GM18873 (cell line): ENCODE results near the gene PTPN18.

ENCODE experiments used
- ATAC-seq: cut with Tn5 transposase; IDR thresholded peaks from one replicate; pipeline ENCODE4 v1.9.1; 2021; ENCODE audit warnings: mild to moderate bottlenecking, moderate library complexity, moderate number of reproducible peaks; ENCODE audit not compliant: unreplicated experiment, low FRiP score

PTPN18 gene

DNA sequence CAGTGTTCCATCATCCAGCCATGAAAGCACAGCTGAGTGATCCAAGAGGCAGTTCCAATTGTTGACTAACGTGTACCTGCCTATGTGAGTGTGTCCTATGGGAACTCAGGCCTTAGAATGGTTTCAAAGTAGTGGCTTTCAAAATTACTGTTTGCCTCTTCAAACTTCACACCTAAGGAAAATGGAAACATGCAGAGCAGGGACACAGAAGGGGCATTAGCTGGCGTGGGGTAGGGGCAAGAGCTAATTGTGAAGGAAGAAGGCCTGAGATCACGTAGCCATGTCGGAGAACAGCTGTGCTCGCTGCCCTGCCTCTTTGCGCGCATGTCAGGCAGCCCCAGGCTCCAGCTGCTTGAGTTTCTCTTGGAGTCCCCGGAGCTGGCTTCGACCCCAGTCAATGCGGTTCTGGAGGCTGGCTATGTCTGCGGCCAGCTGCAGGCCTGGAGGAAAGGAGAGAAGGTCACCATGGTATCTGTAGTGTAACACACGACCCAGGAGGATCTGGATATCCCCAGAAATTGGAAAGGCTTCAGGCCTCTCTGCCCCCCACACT is 17.0 kb upstream of the PTPN18 start:
- no peak for ATAC-seq

- no peak for ATAC-seq
Measured at GRCh38 chr2:130339885-130340745, 15.7 kb upstream of the PTPN18 start.

- ATAC-seq = no peak
Measured at GRCh38 chr2:130341562-130342019, 14.3 kb upstream of the PTPN18 start.

- ATAC-seq = peak; percentile 74
Measured at GRCh38 chr2:130342020-130342532, 13.8 kb upstream of the PTPN18 start.

- peak; percentile 90 for ATAC-seq
Measured at GRCh38 chr2:130342533-130343275, 13.2 kb upstream of the PTPN18 start, which contains the start of gene IMP4. IMP4 (plus strand) TSS chr2:130342897; CDS start chr2:130342933, 36 bp downstream.

GRCh38 chr2:130344578-130344977 is 11.3 kb upstream of the PTPN18 start:
- ATAC-seq = no peak

DNA sequence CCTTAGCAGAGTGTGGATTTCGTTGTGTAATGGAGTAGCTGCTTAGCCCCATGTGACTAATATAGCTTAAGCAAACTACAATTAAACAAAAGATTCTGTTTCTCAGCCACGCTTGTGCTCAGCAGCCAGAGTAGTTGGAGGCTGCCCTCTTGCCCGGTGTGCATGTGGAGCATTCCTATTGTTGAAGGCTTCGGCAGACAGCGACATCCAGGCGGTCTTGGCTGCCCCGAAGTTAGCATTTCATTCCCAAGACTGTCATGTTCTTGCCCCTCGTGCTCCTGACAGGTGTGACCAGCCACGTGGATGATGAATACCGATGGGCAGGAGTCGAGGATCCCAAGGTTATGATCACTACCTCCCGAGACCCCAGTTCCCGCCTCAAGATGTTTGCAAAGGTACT is 10.8 kb upstream of the PTPN18 start:
- no peak for ATAC-seq

- ATAC-seq = no peak
Measured at GRCh38 chr2:130345611-130346010, 10.2 kb upstream of the PTPN18 start.

- ATAC-seq = no peak
Measured at GRCh38 chr2:130346041-130346740, 9.7 kb upstream of the PTPN18 start.

DNA sequence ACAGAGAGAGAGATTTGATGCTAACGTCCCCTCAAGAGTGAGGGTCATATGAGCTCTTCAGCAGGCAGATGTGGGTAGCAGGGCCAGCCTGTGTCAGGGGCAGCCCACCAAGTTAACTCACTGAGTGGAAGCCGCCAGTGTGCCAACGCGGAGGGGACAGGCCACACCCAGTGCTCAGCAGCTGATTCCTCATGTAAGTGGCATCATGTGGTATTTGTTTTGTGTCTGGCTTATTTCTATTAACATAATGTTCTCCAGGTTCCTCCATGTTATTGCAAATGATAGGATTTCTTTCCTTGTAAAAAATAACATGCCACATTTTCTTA is 9.2 kb upstream of the PTPN18 start:
- no peak for ATAC-seq

GRCh38 chr2:130347220-130347925 is 8.5 kb upstream of the PTPN18 start:
- no peak for ATAC-seq

- no peak for ATAC-seq
Measured at GRCh38 chr2:130349174-130349573, 6.7 kb upstream of the PTPN18 start.

- ATAC-seq = no peak
Measured at GRCh38 chr2:130351711-130352110, 4.1 kb upstream of the PTPN18 start.

DNA sequence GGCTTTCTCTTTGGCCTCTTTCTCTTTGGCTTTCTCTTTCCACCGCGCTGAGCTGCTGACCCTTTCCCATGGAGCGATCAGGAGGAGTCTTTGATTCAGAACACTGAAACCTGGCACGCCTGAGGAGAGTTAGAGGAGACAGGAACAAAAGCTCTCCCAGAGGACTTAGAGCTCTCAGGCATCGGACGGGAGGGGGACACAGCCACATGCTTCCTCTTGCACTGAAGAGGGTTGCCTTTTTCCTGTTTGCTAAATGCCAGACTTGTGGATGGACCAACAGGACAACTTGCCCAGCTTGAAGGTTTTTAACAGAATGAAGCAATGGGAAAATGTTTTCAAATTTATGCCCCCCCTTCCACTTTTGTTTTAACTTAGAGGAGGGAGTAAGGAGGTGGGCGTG is 3.6 kb upstream of the PTPN18 start:
- ATAC-seq = no peak

GRCh38 chr2:130353291-130354138 is 2.3 kb upstream of the PTPN18 start:
- ATAC-seq = no peak

DNA sequence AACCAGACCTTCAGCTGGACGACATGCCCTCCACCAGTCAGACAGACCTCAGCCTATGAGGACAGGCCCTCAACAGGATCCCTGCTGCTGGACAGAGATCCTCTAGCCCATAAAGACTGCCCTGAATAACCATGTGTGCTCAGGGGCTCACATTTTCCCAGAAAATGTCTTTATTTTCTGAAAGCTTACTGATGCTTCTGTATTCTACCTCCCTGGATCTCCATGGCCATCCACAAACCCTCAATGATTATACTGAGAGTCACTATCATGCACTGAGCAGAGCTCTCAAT is 1.8 kb upstream of the PTPN18 start:
- ATAC-seq = no peak

DNA sequence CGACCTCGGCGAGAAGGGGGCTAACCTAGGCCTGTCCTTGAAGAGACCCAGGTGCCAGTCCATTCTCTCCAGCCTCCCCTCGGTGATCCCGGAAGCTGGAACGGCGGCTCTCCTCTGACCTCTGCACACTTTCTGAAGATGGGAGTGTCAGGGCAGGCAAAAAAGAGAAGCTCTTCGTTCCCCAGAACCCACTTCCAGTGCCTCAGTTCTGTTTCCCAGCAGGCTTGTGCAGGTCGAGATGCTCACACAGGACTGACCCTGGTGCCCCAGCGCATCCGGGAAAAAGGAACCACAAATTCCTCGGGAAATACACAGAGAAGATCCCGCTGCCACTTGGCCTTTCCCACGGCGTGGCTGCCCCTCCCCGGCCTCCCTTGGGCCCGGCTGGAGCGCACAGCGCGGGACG is 681 bp upstream of the PTPN18 start:
- no peak for ATAC-seq

DNA sequence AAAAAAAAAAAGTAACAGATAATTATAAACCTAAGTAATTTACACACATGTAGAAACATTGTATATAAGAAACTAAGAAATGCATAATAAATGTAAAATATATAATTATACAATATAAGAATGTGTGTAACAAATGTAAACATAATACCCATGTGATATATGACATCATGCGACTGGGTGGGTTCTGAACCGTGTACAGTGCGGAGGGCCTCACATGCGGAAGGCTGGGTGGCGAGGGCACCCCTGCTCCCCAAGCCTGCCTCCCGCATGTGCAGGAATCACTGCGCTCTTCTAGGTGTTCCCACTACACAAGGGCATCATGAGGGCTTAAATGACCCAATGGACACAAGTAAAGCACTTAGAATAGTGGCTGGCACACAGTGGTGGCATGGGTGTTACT is 2.0 kb downstream of the PTPN18 start:
- no peak for ATAC-seq
